HL-60 (cell line): ENCODE results near the gene USF2.

Experiments
- CTCF ChIP-seq: IDR thresholded peaks from one replicate; pipeline ENCODE4 v1.5.1; 2011; ENCODE audit warnings: low read length, control low read depth, inconsistent platforms; ENCODE audit not compliant: insufficient read depth
- GABPA ChIP-seq: IDR thresholded peaks from 2 replicates; pipeline ENCODE4 v1.6.1; 2012; ENCODE audit warnings: low read depth
- POLR2AphosphoS5 ChIP-seq: IDR thresholded peaks from 2 replicates; pipeline ENCODE4 v1.6.1; 2012; ENCODE audit warnings: low read depth
- REST ChIP-seq: IDR thresholded peaks from 2 replicates; pipeline ENCODE4 v1.6.1; 2012; ENCODE audit warnings: low read depth; ENCODE audit not compliant: insufficient replicate concordance
- SPI1 ChIP-seq: IDR thresholded peaks from 2 replicates; pipeline ENCODE4 v1.6.1; 2012; ENCODE audit warnings: low read depth, mild to moderate bottlenecking, borderline replicate concordance

GRCh38 chr19:35272122-35272719, 3.5 kb downstream of the USF2 start:
- peak; percentile 74 for TF ChIP-seq SPI1
- TF ChIP-seq CTCF, result no peak
- TF ChIP-seq REST, result no peak
- no peak for TF ChIP-seq GABPA
- peak; percentile 28; the same call in 1 of the 2 replicates for TF ChIP-seq POLR2AphosphoS5
